Airway epithelial cell (primary cell): ENCODE measurements around the gene SPATA2. TPM values are rescaled to one million over a fixed set of nuclear protein-coding genes. Genes with fewer than 3 reads are reported as not detected.

Experiments
- total RNA-seq: library from RNA; depleted of rRNA; stranded (reverse); fragments of >200 nt; gene quantifications from 2 replicates; pipeline ENCODE4 v1.2.3, GENCODE V29; 2015

The SPATA2 gene, protein sequence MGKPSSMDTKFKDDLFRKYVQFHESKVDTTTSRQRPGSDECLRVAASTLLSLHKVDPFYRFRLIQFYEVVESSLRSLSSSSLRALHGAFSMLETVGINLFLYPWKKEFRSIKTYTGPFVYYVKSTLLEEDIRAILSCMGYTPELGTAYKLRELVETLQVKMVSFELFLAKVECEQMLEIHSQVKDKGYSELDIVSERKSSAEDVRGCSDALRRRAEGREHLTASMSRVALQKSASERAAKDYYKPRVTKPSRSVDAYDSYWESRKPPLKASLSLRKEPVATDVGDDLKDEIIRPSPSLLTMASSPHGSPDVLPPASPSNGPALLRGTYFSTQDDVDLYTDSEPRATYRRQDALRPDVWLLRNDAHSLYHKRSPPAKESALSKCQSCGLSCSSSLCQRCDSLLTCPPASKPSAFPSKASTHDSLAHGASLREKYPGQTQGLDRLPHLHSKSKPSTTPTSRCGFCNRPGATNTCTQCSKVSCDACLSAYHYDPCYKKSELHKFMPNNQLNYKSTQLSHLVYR
- total RNA-seq: 3.7 and 5.0 TPM in 2 replicates

DNA sequence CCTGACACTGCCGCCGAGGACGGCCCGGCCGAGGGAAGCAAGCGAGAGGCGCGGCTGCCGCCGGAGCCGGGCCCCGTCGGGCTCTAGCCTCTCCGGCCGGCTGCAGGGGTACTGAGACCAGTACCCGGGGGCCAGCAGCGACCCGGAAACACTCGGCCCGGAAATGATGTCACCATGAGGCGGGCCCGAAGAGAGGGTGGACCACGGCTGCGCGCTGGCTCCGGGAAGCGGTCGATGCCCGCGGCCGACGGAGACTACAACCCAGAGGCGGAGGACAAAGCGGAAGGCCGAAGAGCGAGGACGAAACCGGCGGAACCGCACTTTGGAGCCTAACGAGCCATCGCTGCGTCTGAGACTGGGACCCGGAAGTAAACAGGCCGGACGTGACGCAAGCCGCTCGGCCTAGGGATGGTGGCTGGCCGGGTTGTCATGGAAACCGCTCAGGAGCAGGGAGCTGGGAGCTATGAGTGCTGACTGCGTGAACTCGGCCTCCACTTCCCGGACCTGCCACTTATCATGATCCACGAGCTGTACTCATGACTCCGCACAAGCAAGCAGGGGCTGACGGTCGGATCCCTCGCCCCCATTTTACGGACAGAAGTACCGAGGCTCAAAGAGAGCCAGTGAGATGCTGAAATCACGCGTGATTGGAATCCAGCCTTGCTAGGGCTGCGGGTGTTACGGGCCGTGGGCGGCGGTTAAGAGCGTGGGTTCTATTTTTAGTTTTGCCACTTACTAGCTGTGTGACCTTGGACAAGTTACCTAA is at the start of gene SPATA2:
TSS of gene SPATA2 (minus strand) at position 150 of the 766 bp plus-strand sequence. CDS start 7,039 bp downstream, outside the sequence.

DNA sequence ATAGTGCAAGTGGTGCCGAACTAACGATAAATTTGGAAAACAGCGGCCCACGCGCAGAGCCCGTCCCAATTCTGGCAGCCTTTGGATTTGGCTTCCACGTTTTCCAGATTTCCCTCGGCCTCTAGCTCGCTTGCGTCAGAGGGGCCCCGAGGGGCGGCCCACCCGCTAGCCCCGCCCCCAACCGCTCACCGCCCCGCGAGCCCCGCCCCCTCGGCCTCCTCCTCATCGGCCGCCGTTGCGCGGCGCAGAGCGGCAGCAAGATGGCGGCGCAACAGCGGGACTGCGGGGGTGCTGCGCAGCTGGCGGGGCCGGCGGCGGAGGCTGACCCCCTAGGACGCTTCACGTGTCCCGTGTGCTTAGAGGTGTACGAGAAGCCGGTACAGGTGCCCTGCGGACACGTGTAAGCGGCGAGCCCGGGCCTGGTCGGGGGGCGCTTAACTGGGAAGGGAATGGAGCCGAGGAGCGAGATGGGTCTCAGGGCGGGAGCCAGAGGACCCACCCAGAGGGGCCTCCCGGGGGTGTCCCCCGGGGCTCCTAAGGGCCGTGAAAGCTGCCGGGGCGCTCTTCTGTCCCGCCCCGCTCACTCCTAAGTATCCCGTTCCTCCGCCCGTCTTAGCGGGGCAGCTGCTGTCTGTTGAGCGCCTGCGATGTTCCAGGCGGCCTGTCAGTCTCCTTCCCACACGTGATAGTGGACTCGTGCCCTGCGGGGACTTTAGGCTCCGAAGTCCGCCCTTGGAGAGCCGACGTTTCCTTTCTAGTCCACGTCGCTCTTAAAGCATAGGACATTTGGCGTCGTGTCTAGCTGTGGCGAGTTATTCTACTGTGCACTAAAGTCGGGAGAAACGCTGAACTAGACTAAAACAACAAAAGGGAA is 21.1 kb upstream of the SPATA2 start, which contains the start of gene RNF114:
TSS of gene RNF114 (plus strand) at position 245 of the 874 bp plus-strand sequence. CDS start at position 261, 16 bp downstream.

Other genes with a start within 250 kb of the SPATA2 start
- 12.8 and 17.9 TPM in 2 replicates for gene B4GALT5, start 201.7 kb downstream of the SPATA2 start, total RNA-seq
- 3.3 and 3.6 TPM in 2 replicates for gene SLC9A8, start 102.7 kb downstream of the SPATA2 start, total RNA-seq
- 115 and 123 TPM in 2 replicates for gene RNF114, start 20.9 kb upstream of the SPATA2 start, total RNA-seq
- gene SNAI1, start 67.5 kb upstream of the SPATA2 start, total RNA-seq: not detected in 2 replicates
- gene UBE2V1, start 197.6 kb upstream of the SPATA2 start, total RNA-seq: 61.0 and 96.8 TPM in 2 replicates
- 72.7 and 91.9 TPM in 2 replicates for gene PEDS1, start 238.2 kb upstream of the SPATA2 start, total RNA-seq